ENCODE data around the gene DDX56.

DDX56 gene

DNA sequence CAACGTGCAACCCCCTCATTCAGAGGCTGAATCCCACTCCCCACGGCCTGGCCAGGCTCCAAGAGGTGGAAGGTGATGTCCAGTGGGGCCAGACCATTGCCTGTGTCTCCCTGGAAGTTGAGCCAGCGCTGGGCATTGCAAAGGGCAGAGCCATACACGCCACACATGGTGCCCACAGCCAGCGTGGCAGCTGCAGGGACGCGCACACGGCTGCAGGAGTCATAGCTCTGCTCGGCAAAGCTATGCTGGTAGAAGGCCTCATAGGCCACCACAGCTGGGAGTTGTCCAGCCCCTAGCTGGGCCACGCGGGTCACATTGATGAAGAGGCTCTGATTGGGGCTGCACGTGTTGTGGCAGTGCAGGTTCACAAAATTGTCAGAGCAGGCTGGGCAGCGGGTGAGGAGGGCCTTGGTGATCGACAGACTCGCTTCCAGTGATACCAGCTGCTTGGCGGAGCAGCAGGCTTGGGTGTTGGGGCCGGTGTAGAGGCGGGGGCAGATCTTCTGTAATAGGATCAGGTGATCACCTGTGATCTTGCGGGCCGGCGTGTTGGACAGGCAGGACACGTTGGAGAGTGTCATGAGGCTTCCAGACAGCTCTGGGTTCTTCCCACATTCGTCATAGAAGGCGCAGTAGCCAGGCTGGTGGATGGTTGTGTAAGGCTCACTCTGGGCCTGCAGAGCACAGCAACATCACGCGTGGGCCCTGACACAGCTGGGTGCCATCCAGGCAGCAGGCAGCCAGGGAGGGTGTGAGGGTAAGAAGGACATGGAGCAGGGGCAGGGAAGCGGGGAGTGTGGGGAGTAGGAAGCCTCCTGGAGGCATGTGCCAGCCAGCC is 33.8 kb downstream of the DDX56 start:
- H3K4me3 ChIP-seq (ENCODE audit: low read length), result no peak overlapping the region
- no peak for DNase-seq (ENCODE audit: low read depth, low spot score)

DNA sequence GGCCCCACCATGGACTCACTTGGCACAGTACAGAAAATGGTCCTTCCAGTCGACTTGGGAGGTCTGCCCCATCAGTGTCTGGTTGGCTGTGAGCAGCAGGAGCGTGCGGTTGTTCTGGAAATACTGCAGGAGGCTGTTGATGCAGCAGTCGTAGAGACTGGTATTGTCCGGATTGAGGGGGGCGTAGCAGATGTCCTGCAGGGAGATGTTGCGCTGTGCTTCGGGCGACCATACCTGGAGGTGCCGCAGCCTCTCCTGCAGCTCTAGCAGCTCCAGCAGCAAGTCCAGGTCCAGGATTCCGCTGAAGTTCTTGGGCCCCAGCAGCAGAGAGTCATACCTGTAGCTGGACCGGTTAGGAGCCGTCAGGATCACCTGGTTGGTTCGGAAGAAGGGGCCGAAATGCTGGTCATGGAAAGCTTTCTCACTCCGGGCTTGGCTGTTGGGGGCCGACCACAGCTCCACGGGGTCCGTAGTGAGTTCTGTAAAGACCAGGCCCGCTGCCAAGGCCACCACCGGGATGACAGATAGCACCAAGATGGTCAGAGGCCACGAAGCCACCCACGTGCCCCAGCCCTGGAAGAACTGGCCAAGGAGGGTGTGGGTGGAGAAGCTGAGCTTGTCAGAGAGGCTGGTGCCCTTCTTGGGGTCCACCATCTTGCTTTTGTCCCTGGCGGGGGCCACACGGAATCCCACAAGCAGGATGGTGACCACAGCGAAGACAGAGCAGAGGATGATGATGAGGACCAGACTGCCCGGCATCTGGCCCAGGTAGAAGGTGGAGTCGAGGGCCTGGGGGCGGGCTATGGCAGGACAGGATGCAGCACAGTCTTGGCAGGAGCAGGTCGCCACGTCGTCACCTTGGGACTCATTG is 34.7 kb downstream of the DDX56 start:
- no peak overlapping the region for H3K4me3 ChIP-seq (ENCODE audit: low read length)
- DNase-seq (ENCODE audit: low read depth, low spot score), result no peak

DNA sequence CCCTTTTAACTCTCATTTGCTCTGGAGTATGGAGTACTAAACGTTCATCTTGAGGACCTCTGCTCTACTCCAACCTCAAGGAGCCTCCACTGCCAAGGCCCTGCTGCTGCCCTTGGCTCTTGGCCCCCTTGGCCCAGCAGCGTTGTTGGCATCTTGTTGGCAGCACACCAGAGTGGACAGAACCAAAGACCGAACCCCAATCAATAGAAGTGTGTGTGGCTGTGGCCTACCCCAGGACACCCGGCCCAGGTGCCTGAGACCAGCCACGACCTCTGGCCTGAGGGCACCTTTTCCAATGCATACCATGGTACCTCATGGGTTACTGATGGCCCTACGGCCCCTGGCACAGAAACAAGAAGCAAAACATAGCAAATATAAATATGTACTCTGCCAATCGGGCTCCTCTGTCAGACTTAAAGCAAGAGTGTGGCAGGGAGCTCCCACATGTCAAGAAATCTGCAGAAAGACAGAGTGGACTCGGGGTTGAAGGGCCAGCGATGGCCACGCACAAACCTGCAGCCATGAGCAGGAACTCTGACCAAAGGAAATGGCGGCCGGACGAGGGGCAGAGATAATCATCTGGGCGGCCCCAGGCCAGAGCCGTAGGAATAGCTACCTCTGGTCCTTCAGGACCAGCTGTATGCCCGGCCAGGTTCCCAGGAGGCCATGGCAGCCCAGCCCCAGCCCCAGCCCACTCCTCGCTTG is 35.5 kb downstream of the DDX56 start:
- DNase-seq (ENCODE audit: low read depth, low spot score), result no peak
- H3K4me3 ChIP-seq (ENCODE audit: low read length), result no peak overlapping the region

DNA sequence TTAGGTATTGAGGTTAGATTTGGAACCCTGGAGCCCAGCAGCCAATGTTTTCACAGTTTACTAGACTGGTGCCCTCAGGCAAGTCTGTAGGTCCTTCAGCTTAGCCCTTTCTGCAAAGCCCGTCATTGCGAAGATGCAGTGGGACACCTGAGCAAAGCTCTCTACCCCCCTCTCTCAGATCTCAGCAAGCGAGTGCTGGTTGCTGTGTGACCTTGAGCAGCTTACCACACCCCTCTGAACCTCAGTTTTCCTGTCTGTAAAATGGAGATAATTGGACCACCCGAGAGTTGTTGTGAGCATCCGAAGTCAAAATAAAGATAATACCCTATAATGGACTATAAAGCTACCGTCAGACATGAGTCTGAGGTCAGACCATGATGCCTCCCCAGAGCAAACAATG is 36.3 kb downstream of the DDX56 start:
- no peak overlapping the region for H3K4me3 ChIP-seq (ENCODE audit: low read length)
- no peak for DNase-seq (ENCODE audit: low read depth, low spot score)

- no peak overlapping the region for H3K4me3 ChIP-seq (ENCODE audit: low read length)
- no peak for DNase-seq (ENCODE audit: low read depth, low spot score)
These were observed 37.6 kb downstream of the DDX56 start for GRCh38 chr7:44536090-44536489.

- DNase-seq (ENCODE audit: low read depth, low spot score), result no peak
- H3K4me3 ChIP-seq (ENCODE audit: low read length), result no peak overlapping the region
These were observed 38.2 kb downstream of the DDX56 start for GRCh38 chr7:44535348-44536064.

GRCh38 chr7:44534501-44534900 is 39.2 kb downstream of the DDX56 start:
- H3K4me3 ChIP-seq (ENCODE audit: low read length), result no peak overlapping the region
- peak; percentile 45 for DNase-seq (ENCODE audit: low read depth, low spot score)

- no peak for DNase-seq (ENCODE audit: low read depth, low spot score)
These were observed 39.6 kb downstream of the DDX56 start for GRCh38 chr7:44534087-44534486.

DNA sequence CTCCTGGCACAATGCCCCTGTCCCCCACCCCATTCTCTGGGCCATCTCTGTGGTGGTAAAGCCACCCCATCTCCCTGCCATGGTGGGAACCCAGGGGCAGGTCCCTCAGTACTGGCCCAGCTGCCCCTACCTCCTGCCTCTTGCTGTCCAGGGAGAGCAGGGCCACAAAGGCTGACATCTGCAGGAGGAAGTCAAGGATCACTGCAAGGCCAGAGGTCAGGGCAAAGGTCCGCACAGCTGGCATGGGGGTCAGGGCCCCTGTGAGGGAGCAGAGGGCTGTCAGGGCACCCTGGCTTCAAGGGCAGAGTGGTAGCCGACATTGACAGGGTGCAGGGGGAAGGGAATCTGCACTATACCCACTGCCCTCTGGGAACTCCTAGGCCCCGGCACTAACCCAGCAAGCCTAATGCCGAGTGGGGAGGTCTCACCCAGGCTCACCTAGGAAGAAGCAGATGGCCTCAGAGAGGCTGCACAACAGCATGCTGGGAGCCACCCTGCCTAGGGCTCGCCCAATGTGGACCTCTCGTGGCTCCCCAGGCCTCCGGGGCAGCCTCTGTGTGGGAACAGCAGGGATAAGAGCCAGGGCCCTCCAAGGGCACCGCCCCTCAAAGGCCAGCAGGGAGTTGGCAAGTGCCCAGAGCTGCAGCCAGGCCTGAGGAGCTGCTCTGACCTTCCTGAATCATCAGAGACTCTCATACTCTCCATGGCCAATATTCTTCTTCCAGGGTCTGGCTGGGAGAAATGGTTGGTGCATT is 40.2 kb downstream of the DDX56 start:
- no peak for DNase-seq (ENCODE audit: low read depth, low spot score)
- no peak overlapping the region for H3K4me3 ChIP-seq (ENCODE audit: low read length)

More at GRCh38 chr7:44534087-44534486, 39.6 kb downstream of the DDX56 start:
- no peak overlapping the region for H3K4me3 ChIP-seq (ENCODE audit: low read length)

GRCh38 chr7:44531421-44532380 is 42.0 kb downstream of the DDX56 start:
- no peak overlapping the region for H3K4me3 ChIP-seq (ENCODE audit: low read length)
- no peak for DNase-seq (ENCODE audit: low read depth, low spot score)

- no peak overlapping the region for H3K4me3 ChIP-seq (ENCODE audit: low read length)
- no peak for DNase-seq (ENCODE audit: low read depth, low spot score)
These were observed 42.7 kb downstream of the DDX56 start for GRCh38 chr7:44530990-44531389.

- H3K4me3 ChIP-seq (ENCODE audit: low read length), result no peak overlapping the region
- no peak for DNase-seq (ENCODE audit: low read depth, low spot score)
These were observed 48.8 kb downstream of the DDX56 start for GRCh38 chr7:44524811-44525388.

DNA sequence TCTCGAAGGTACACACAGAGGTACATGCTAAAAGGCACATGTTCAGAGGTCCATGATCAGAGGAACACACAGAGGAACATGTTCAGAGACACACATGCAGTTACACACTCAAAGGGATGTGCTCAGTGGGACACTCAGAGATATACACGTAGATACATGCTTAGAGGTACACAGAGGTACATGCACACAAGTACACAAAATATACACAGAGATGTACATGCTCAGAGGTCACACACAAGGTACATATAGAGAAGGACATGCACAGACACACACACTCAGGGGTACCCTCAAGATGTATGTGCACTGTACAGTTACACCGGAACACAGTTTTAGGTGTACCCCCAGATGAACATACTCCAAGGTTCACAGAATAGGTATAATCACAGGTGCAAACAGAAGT is 51.4 kb downstream of the DDX56 start:
- no peak for DNase-seq (ENCODE audit: low read depth, low spot score)
- H3K4me3 ChIP-seq (ENCODE audit: low read length), result no peak overlapping the region

GRCh38 chr7:44521347-44522095 is 52.2 kb downstream of the DDX56 start:
- no peak for DNase-seq (ENCODE audit: low read depth, low spot score)
- H3K4me3 ChIP-seq (ENCODE audit: low read length), result no peak overlapping the region

- no peak overlapping the region for H3K4me3 ChIP-seq (ENCODE audit: low read length)
These were observed 53.1 kb downstream of the DDX56 start for GRCh38 chr7:44520574-44520973.

DNA sequence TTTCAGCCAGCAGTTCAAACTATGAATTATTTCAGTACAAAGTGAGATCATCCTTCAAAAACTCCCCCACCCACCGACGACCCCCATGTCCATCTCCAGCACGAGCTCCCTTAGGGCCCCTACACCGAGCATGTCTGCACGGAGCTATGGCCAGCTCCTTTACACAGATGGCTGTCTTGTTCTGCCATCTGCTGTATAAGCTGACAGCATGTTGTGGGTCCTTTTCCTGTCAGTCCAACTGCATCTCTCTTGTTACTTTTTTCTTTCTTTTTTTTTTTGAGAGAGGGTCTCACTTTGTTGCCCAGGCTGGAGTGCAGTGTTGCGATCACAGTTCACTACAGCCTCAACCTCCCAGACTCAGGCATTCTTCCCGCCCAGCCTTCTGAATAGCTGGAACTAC is 54.2 kb downstream of the DDX56 start:
- no peak for DNase-seq (ENCODE audit: low read depth, low spot score)
- no peak overlapping the region for H3K4me3 ChIP-seq (ENCODE audit: low read length)

More at GRCh38 chr7:44520574-44520973, 53.1 kb downstream of the DDX56 start:
- DNase-seq (ENCODE audit: low read depth, low spot score), result no peak

Data from Jurkat, Clone E6-1 (cell line).